HG02884 (cell line): ENCODE data around the gene DTX3.
"Not testable (repeated sequence)": the region's sequence is repeated elsewhere in the genome, so short reads cannot be mapped to it uniquely, and the experiment has no call there.

Experiments used
- ATAC-seq: cut with Tn5 transposase; IDR thresholded peaks from one replicate; pipeline ENCODE4 v1.9.1; 2021; ENCODE audit warnings: mild to moderate bottlenecking, moderate library complexity; ENCODE audit not compliant: unreplicated experiment

The DTX3 gene, protein sequence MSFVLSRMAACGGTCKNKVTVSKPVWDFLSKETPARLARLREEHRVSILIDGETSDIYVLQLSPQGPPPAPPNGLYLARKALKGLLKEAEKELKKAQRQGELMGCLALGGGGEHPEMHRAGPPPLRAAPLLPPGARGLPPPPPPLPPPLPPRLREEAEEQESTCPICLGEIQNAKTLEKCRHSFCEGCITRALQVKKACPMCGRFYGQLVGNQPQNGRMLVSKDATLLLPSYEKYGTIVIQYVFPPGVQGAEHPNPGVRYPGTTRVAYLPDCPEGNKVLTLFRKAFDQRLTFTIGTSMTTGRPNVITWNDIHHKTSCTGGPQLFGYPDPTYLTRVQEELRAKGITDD

DNA sequence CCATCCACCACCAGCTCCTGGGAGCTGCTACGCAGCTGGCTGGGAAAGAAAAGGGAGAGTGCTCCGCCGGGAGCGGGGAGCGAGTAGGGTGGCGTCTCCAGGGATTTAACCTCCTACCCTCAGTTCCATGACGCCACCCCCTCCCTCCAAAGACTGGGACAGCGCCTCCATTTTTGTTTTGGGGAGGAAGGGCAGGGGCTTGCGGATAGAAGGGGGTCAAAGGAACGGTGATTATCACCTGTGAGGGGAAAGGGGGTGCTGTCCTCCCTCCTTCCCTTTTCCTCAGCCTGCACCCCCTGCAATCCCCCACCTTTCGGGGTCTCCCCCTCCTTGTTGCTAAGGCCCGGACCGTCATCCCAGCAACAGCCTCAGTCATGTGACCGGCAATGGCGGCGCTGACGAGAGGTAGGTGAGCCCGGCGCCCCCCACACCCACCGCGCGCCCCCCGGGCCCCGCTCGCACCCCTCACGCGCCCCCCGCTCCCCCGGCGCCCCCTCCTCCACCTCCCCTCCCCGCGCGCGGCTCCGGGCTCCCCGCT lies at the start of gene DTX3:
TSS of gene DTX3 (plus strand) at position 371 of the 538 bp plus-strand sequence. CDS start 1,694 bp downstream, outside the sequence.
- ATAC-seq, result no peak

- no peak for ATAC-seq
Observed at GRCh38 chr12:57554897-57555296, 49.7 kb upstream of the DTX3 start.

- ATAC-seq, result no peak
Observed at GRCh38 chr12:57558864-57559263, 45.8 kb upstream of the DTX3 start.

DNA sequence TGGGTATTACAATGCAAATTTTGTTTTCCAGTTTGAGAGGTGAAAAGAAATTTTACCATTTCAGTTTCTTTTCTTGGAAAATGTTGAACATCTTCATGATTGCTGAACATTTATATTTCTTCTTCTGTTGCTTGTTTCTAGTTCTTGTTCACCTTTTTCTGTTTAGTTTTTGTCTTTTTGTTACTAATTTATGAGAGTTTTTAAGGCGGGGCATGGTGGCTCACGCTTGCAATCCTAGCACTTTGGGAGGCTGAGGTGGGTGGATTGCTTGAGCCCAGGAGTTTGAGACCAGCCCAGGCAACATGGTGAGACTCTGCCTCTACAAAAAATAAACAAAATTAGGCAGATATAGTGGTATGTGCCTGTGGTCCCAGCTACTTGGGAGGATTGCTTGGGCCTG lies 44.1 kb upstream of the DTX3 start:
- no peak for ATAC-seq

- not testable (repeated sequence) for ATAC-seq
Observed at GRCh38 chr12:57561117-57561516, 43.5 kb upstream of the DTX3 start.

- ATAC-seq, result no peak
Observed at GRCh38 chr12:57563358-57563757, 41.3 kb upstream of the DTX3 start.

DNA sequence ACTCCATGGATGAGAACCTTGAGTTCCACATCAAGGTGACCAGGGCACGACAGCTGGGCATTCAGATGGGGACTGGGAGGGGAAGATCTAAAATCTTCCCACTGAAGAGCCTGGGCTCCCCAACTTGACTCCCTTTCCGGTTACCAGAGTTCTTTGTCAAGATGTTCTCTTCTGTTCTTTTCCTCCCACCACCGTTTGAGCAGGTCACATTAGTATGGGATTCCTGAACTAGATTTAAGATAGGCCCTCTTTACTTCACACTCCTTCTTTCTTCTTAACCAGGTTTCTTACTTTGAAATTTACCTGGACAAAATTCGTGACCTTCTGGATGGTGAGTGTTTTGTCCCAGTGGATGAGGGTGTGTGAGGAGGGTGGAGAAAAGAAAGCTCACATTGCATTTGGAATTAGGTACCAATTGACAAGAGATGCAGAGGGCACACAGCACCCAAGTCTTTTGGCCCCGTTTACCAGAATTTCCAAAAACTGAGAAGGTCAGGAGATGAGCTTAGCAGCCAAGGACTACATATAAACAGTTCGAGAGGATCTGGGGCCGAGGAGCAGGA lies 40.4 kb upstream of the DTX3 start:
- no peak for ATAC-seq

DNA sequence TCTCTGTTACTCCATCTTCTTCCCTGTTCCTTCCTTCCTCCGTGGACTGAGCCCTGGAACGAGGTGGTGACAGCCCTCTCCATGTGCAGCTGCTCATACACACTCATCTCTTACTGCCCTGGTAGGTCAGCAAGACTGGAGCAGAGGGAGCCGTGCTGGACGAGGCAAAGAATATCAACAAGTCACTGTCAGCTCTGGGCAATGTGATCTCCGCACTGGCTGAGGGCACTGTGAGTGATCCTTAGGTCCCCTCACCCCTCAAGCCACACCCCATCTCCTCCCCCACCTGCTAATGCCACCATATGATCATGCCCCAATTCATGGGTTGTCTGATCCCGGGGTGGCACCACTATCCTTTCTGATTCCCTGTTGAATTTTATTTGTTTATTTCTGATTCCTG lies 35.8 kb upstream of the DTX3 start:
- ATAC-seq, result no peak

GRCh38 chr12:57569858-57570257 lies 34.8 kb upstream of the DTX3 start:
- ATAC-seq, result no peak

- not testable (repeated sequence) for ATAC-seq
Observed at GRCh38 chr12:57570438-57570837, 34.2 kb upstream of the DTX3 start.

DNA sequence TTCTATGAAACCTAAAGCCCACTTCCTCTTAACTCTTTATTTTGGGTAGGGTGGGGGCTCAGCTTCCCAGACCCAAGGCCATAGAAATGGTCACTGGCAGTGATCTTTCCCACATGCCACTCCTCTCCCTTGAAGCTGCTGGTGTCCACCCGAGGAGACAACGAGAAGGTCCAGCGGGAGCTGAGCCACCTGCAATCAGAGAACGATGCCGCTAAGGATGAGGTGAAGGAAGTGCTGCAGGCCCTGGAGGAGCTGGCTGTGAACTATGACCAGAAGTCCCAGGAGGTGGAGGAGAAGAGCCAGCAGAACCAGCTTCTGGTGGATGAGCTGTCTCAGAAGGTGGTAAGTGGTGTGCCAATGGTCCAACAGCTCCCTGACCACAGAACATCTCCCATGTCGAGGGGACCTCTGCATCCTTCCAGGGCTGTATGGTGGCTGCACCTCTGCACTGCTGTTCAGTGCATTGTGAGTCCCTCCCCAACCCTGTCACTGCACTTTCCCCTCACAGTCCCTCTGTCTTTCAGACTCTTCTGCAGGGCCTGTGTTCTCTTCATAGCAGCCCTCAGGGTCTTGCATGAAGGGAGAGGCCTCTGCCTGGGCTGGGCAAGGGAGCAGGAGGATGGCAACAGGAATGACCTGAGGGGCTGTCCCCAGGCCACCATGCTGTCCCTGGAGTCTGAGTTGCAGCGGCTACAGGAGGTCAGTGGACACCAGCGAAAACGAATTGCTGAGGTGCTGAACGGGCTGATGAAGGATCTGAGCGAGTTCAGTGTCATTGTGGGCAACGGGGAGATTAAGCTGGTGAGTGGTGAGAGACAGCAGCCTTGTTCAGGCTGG lies 32.5 kb upstream of the DTX3 start:
- ATAC-seq, result no peak

GRCh38 chr12:57574795-57575194 lies 29.8 kb upstream of the DTX3 start:
- no peak for ATAC-seq

- no peak for ATAC-seq
Observed at GRCh38 chr12:57575771-57576612, 28.6 kb upstream of the DTX3 start.

DNA sequence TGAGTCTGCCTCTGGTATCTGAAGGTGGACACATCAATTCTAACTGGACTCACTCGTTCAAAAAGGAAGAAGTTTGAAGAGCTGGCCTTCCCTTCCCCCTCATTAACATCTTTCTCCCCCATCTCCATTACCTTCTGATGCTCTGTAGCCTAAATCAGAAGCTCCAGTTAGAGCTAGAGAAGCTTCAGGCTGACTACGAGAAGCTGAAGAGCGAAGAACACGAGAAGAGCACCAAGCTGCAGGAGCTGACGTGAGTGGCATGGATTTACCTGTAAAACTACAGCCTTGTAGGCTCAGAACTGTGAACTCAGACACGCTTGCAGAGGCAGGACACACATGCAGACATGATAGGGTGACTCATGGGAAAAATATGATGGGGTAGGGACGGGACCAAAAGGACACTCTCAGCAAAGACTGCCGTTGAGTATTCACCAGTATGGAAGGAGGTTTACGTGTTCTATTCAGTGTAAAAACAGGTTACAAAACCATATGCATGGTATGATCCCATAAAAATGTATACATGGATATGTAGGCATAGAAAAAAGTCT lies 27.9 kb upstream of the DTX3 start:
- no peak for ATAC-seq

- no peak for ATAC-seq
Observed at GRCh38 chr12:57577981-57578758, 26.5 kb upstream of the DTX3 start.

DNA sequence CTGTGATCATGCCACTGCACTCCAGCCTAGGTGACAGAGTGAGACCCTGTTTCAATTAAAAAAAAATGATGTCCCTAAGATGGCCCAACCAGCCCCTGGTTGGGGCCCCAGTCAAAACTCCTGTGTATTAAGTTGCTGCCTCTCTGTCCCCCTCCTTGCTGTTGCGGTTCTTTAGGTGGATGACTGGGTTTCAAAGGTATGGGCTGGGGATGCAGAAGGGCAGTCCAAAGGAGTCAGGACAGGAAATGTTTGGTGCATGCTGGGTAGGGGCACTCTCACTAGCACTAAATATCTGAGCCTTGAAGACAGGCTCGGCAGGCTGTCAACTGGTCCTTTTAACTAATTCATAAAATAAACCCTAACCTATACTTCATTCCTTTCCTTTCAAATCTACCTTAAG lies 25.6 kb upstream of the DTX3 start:
- ATAC-seq, result no peak

DNA sequence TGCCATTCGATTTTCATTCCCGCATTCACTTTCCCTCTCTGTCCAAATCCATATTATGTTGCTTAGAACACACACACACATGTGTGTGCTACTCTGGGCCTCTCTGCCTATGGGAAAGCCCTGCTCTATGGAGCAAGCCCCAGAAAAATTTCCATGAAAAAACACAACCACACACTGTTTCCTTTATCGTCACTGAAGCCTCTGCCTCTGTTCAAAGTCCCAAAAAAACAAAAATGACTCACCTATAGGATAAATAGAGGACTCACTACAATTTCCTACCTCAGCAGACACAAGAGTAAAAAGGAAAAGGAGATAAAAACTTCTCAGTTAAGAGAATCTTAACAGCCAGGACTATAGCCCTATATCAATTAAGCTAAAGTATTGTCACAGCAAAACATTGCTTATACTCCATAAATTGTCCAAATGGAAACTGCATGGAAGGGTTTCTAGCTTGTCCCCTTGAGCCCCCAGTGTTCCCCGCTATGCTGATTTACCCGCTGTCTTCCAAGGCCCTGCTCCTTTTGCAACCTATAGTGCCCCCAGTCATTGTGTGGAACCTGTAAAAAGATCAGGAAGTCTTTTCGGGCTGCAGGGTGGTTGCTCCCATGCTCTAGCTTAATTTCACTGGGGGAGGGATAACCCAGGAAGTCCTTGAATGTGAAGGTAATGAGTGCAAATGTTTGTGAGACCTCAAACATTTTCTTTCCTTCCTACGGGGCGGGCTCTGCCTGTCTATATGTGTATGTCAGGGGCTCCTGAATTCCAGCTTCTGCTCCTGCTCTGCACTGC lies 24.8 kb upstream of the DTX3 start:
- no peak for ATAC-seq

- ATAC-seq, result no peak
Observed at GRCh38 chr12:57580466-57580795, 24.2 kb upstream of the DTX3 start.

GRCh38 chr12:57581802-57582201 lies 22.8 kb upstream of the DTX3 start:
- no peak for ATAC-seq
